NCI-H2081 (cell line): Measurements from ENCODE around the gene NID2.

Experiments used
- DNase-seq, 2 experiments: peaks; one replicate each; lab custom pipeline; 2025; lab: John Stamatoyannopoulos, UW

NID2 gene

DNA sequence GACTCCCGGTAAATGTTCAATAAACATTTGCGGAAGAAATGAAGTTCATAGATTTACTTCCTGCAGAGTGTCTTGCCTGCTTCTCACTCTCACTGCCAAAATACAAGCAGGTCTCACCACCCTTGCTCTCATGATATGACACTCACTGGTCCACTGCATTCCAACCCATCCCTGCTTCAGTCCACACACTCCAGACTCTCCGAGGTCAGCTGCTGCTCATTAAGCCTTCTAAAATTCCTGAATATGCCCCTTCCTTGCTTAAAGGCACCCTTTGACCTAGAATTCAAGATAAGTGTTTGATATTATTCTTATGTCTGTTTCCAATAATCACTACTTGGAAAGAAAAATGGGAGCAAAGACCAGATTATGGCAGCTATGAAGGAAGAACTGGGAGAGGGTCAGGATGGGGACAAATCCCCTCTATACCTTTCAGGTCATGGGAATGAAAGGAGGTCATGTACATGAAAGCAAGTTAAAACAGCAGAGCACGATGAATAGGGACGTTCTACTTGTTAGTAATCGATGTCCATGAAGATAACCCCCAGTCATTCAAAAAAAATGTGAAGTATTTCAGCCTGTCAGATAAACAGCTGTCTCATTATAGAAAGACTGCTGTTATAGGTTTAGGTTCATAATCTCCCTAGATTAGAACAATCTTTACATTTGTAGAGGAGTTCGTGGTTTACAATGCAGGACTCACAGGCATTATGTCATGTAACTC, 10.5 kb upstream of the NID2 start:
- no peak for DNase-seq

DNA sequence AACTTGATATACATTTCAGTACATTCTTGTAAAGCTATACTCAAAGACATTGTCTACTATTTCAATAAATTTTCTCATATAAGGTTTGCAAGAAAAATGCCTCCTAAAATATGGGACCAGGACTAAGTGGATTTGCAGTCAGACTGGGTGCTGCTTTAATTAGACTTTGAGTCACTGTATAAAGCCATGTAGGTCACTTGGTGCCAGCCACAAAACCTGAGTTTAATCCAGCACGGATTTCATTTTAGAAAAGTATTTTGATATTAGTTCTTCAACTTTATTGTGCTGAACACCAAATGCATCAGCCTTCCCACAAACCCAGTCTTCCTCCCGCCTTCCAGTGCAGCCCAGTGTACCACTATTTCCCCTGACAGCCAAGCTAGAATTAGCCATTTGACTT, 9.9 kb upstream of the NID2 start:
- DNase-seq: no peak

DNA sequence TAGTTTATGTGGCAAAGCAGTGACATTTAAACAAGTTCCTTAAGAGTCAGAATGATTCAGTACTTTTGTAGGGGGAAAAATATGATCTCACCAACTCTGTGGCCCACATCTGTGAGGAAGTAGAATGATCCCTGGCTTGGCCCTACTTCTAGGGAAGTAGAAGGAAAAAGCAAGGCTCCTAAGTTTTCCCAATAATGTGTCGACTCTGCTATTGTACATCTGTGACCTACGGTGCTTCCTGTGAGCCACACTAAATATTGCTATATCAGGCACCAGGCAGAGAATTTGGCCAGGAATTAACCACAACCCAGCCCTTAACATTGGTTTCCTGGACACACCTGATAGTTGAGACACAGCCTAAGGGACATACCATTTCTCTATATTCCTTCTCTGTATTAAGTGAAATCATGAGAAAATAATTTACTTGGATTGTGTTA, 9.3 kb upstream of the NID2 start:
- no peak for DNase-seq

DNA sequence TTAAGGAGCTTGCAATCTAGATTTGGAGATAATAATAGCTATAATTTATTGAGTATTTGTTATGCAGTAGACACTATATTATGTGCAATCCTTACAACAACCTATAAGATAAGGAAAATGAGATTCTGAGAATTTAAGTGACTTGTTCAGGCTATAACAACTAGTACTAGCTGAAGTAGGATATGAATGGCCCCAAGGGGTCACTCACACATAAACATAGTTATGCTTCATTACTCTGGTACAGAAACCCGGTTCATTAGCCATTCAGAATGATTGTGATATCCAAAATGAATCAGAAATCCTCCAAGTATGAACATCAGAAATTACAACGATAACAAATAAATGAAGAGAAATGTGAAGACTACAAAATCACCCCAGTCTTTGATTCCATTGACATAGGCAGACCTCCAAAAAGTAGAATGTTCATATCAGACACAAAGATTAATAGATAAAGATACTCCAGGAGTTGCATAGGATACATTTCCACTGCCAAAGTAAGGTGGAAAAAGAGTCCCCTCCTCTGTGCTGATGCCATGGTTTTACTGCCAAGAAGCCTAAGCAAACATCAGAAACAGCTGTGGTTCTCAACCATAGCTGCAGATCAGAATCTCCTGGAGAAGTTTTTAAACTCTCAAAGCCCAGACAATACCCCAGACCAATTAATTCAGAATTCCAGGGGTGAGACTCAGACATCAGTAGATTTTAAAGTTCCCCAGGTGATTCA, 8.6 kb upstream of the NID2 start:
- no peak for DNase-seq

DNA sequence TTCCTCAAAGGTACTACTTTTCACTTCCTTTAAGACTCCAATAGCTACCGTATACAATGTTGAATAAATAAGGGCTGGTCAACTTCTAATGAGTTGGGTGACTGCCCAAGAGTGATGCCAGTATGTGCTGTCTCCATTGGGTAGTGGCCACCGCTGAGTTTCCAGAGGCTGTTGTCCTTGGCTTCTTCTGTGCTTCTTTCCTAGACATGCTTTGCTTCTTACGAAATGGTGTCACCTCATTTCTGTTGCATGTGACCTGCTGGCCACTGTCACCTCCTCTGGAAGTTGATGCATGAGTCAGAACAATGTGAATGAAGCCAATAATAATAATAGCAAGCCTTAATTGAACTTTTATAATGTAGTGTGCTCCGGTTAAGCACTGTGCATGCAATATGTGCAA, 7.5 kb upstream of the NID2 start:
- no peak for DNase-seq

DNA sequence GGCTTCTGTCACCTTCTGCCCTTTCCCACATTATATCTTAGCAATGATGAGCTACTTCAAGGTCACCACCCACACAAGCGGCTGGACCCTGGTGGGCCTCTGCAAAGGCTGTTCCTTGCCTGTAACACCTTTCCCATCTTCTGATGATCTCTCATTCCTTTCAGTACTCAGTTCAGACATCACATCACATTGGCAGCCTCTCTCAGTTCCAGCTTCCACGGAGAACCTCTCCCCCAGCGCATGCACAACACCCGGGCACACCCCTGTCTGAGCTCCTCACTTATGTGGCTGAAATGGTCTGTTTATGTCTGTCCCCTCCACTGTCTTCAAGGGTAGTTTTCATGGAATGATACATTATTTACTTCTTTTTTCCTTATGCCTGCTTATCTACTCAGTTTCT, 6.5 kb upstream of the NID2 start:
- DNase-seq: no peak

DNA sequence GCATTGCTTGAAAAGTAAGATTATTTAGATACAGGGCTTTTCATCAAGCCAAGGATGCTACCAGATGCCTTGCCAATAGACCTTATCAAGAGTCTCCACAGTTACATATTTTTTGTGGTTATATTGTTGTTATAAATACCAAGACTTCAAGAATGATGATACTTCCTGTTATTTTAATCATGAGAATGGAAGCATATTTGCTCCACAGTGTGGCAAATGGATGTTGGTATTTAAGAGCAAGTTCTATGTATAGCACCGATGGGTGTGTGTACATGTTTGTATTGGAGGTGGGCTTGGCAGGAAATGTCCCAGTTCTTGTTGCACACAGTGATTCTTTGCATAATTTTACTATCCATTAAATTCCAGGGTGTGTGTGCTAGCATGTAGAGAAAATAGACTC, 4.4 kb upstream of the NID2 start:
- DNase-seq: no peak

DNA sequence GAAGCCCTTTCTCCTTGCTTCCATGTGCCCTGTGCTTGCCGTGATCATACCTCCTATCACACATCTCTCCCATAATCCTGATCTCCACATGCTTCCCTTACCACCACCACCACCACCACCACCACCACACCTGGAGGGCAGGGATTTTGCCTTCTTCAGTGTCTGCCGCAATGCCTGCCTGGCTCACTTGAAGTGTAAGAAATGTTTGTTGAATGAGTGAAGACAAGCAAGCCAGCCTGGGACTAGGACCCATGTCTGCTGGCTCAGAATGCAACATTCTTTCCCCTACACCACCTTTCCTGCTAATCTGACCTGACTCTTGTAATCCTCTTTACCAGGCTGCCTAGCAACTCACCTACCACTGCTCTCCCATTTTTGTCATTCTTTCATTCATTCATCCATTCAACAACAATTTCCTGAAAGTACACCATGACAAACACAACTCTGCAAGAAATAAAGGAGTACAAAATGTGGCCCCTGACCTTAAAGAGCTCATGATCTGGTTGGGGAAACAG, 3.5 kb upstream of the NID2 start:
- no peak for DNase-seq

DNA sequence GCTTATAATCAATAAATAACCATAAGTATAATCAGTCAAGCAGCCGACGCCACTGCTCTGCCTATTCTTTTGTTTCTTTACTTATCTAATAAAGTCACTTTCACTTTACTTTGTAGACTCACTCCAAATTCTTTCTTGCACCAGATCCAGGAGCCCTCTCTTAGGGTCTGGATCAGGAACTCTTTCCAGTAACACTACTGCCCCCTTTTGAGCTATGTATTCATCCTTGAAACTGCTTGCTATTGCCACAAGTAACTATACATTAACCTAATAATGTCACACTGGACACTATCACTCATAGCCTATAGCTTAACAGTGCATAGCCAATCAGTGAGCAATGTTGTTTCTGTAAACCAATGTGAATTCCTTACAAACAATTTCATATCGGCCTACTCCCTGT, 2.8 kb upstream of the NID2 start:
- no peak for DNase-seq

DNA sequence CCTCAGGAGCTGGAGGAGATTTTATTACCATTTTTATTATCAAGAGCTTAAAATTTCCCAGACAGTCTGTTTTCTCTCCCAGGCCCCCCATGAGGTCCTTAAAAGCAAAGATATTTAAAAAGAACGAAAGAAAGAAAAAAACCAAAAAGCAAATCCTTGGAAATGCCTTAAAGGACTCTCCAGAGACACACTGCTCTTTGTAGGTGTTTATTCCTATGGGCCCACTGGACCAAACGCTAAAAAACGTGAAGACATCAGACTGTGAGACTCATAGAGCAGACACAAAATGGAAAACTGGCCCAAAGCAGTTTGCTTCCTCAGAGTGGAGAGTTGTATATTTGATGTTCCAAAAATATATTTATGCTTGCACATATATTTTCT, 1.2 kb upstream of the NID2 start:
- no peak for DNase-seq

DNA sequence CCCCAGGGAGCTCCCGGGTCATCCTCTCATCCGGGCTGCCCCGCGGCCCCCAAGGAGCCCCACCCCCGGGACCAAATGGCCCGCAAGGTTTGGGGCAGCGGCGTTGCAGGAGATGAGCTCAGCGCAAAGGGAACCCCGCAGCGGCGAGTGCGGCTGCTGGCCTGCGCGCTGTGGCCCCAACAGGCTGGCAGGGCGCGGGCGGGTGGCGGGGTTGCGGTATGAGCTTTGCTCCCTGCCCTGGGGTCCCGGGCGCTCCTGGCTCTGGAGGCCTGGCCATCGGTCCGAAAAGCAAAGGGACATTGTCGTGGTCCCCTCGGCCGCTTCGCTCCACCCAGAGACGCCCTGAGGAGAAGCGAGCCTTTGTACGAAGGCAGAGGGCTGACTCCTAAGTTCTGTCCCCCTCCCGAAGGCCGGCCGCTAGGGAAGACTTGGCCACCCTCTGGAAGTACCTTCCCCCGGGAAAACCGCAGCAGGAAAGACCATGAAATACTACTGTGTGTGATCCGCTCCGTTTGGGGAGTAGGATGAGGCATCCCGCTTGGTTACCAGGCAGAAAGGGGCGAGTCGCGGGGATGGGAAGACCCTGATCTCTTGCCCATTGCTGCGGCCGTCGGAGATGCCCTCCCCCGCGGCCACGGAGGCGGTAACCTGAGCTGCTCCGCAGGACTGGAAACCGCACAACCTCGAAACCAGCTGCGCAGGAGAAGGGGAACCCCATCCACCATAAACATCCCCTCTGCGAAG, 620 bp upstream of the NID2 start:
- no peak for DNase-seq

DNA sequence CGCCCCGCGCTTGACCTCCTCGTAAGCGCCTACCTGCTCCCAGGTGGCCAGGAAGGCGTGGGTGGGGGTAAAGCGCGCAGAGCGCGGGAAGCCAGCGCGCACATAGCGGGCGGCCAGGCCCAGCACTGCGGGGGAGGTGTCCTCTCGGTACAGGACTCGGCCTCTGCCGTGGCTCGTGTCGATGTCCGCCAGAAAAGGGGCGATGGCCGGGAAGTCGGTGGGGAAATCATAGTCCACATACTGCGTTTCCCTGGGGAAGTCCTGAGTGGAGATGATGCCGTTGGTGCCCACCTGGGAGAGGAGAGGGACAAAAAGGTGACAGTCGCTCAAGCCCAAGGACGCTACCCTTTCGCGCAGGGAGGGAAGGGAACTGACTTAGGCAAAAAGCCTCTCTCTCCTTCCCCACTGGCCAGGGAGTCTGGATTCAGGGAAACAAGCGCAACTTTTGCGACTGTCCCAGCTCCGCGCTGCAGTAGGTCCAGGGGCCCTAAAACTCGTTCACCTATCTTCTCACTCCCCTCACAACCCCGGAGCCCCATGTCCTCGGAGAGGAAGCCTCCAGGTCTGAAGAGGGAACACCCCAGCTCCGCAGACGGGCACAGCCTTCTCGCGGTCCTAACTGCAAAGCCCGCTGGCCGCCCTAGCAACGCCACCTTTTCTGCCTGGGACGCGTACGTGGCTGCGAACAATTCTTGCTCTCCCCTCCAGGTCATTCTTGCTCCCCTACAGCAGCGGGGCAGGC, 815 bp downstream of the NID2 start:
- peak; percentile 11 to 14 for DNase-seq

DNA sequence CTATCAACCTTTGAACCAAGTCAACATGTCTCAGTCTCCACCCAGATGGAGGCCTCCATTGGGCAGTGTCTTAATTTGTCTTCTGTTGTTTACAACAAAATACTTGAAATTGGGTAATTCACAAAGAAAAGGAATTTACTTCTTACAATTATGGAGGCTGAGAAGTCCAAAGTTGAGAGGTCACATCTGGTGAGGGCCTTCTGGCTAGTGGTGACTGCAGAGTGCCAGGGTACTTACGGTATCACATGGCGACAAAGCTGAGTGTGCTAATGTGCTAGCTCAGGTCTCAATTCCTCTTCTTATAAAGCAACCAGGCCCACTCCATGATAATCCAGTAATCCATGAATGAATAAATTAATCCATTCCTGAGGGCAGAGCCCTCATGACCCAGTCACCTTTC, 4.7 kb downstream of the NID2 start:
- DNase-seq: no peak

DNA sequence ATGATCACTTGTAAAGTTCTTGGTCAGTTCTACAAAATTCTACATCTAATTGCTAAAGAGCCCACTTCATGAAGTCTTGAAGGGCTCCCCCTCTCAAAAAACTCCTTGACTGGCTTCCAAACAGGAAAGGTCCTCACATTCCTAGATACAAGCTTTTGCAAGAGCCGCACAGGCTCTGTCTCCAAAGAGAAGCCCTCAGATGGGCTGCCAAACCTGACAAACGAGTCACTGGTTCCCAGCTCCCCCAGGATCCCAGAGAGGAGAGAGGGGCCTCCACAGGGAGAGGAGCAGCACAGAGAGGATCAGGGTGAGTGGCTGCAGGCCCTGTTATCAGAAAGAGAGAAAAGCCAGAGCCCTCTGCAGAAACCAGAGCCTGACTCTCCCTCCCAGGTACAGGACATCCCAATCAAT, 5.8 kb downstream of the NID2 start:
- DNase-seq: no peak

DNA sequence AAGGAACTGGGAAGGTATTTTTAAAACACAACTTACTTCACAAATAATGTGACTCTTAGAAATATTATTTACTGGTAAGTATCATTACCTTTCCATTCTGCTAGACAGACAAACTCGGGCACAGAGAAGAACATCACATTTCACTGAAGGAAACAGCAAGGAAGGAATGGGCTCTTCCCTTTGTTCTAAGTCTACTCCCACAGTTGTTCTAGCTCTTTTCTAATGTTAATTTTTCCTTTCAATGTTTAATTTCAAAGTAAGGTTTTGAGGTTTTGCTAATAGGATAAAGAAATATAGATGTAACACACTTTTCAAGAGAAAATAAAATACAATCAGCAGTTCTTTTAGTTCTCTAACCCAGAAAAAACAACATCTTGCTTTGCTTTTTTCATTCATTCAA, 7.0 kb downstream of the NID2 start:
- no peak for DNase-seq

DNA sequence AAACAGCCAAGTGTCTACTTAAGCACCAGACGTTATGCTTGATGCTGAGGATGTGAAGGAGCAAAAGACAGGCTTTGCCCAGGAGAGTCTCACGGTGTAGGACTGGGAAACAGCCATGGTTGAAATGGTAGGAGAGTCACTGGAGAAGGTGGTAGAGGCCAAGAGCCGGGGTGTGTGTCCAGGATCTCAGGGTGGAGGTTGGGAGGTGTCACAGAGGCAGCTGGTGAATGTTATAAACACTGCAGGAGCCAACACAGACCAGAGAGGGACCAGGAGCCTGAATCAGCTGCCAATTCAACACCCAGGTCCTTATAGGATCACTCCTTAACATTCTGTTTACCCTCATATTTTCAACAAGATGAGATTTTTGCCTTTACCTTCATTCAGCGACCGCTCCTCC, 7.5 kb downstream of the NID2 start:
- DNase-seq: no peak

DNA sequence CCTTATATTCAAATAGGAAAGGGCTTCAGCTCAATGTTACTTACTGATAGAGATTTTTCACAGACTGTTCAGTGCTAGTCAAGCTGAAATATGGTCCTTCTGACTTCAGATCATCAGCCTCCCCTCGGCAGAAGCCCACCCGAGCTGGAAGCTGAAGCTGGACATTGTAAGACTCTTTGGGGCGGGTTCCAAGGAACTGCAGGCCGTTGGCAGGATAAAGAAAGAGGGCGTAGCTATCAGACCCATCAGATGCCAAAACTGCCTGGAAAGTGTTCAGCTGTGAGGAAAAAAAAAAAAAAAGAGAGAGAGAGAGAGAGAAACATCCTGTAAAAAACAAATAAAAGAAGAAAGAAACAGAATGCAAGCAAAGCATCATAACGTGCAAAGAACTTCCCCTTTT, 8.8 kb downstream of the NID2 start:
- no peak for DNase-seq

DNA sequence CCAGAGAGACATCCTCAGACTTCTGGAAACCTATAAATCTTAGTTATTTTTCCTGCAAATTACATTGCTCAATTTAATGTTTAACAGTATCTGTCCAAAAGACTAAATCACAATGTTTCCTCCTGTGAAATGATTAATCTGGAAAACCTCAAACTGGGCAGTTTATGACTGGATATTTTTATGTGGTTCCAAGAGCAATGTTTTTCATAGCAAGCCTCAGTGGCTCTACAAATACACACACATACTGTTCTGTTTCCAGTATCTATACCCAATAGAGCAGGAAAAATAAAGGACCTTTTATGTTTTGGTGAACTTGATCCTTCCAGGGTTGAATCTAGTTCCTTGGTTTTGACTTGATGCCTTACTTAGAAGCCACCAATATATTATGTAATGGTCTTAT, 9.2 kb downstream of the NID2 start:
- no peak for DNase-seq

DNA sequence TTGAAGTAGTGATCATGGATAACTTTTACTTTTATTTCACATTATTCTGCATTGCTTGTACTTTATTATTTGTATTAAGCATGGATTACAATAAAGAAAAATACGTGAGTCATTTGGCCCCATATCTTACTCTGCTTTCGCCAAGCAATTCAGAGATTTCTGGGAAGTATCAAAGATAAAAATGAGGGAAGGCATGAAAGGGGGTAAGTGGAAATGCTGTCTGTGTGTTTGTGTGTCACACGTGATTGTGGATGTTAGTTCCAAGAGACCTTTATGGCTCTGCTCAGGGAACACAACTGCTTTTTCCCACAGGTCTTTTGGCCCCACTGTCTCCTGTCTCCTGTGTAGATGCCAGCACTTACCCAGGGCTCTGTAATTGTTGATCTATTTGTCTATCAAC, 10.5 kb downstream of the NID2 start:
- no peak for DNase-seq

DNA sequence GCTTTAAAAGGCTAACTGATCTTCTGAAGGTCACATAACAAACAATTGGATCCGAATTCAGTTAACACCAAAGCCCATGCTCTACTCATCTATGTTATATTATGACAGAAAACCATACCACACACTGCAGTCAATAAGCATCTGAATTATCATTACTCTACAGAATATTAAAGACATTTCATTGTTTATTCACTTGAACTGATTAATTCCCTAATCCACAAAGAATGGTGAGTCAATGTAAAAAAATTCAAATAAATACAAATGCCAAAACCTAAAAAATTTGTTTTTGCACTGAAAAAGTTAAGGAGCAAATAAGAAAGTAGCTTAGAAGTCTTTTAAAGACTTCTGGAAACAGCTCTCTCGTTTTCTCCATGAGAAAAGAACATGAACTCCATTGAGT, 13.7 kb downstream of the NID2 start:
- no peak for DNase-seq

DNA sequence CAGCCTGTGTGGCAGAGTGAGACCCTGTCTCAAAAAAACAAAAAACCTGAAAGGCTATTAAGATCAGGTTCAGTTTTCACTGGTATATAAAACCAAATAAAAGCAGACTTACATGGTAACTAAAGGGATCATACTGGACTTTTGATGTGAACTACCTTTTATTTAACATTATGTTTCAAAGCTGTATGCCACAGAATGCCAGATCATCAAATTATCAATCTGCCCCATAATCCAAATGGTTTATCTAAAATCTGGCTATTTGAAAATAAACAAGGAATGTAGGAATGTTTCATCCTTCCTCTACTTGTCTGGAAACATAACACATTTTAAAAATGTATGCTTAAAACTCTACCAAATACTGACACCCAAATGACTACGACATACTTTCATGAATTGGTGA, 14.2 kb downstream of the NID2 start:
- no peak for DNase-seq

DNA sequence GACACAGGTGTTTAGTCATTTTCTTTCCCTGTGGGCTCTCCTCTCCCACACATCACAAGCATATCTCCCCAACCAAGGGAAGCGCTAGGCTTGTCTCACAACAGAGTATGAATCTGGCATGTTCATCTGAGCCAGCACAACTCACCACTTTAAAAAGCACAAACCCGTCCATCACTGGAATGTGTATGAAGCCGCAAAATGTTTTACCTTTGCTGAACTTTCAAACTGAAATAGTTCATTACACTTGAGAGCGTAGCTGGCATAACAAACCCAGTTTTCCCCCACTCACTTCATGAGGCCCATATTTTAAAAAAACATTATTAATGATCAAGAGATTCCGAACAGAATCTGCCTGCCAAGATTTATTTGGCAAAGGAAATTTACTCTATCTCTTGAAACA, 15.8 kb downstream of the NID2 start:
- DNase-seq: no peak
